ENCODE measurements around the gene LRFN4. TPM values are rescaled to one million over a fixed set of nuclear protein-coding genes. Genes with fewer than 3 reads are reported as not detected.
A peak's percentile ranks its signal among the peaks of the same experiment; 100 is the strongest.

Gene LRFN4
- total RNA-seq, 1 experiment from 2014 or later, result 77.1 TPM

GRCh38 chr11:66845143-66845875 is 11.6 kb upstream of the LRFN4 start:
- DNase-seq (ENCODE audit: low read depth), result no peak

GRCh38 chr11:66845876-66846212 is 11.0 kb upstream of the LRFN4 start:
- DNase-seq (ENCODE audit: low read depth), result no peak

DNA sequence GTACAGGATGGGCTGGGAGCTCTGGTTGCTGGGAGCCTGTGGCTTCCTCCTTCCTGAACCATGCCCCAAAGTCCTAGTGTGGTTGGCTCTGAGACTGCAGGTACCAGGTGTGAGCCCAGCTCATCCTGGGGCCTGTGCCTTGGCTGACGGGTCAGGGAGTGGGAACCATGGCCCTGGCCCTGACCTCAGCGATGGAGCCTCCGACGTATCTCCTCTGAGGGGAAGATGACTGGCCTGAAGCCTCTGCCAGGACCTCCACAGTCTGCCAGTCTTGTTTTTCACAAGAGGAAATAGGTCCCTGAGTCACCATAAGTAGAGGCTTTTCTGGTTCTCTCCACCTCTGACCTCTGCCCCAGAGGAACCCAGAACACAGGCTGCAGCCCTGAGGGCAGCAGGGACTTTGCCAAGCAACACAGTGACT is 10.2 kb upstream of the LRFN4 start:
- DNase-seq (ENCODE audit: low read depth), result no peak

DNA sequence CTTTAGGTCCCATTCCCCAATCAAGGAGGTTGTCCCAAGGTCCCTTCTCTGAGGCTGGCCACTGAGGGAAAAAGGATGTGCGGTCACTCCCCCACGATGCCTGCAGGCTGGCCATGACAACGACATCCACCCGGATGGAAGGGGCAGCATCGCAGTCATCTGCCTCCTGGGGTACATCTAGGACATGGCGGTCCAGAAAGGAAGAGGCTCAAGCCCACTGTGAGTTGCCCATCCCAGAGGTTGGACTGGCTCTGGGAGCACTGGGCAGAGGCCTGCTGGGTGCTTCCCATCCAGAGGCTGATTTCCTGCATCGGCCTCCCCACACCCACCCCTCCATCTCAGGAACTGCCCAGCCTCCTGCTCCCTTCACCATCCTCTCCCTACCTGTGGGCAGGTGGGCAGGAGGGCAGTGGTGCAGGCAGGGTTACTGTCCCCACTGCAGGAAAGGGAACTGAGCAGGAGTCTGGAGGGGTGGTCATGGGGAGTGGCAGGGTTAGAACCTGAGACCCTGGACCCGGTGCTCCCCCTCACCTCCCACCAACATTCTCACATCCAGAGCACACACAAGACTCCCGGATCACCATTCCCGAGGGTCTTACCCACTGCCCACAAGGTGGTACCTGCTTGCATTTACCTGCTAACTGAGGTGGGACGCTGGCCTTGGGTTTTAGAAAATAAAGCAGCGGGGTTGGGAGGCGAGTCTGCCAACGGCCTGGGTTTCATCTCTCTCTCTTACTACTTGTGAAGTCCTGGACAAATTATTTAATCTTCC is 9.2 kb upstream of the LRFN4 start:
- DNase-seq (ENCODE audit: low read depth), result no peak

DNA sequence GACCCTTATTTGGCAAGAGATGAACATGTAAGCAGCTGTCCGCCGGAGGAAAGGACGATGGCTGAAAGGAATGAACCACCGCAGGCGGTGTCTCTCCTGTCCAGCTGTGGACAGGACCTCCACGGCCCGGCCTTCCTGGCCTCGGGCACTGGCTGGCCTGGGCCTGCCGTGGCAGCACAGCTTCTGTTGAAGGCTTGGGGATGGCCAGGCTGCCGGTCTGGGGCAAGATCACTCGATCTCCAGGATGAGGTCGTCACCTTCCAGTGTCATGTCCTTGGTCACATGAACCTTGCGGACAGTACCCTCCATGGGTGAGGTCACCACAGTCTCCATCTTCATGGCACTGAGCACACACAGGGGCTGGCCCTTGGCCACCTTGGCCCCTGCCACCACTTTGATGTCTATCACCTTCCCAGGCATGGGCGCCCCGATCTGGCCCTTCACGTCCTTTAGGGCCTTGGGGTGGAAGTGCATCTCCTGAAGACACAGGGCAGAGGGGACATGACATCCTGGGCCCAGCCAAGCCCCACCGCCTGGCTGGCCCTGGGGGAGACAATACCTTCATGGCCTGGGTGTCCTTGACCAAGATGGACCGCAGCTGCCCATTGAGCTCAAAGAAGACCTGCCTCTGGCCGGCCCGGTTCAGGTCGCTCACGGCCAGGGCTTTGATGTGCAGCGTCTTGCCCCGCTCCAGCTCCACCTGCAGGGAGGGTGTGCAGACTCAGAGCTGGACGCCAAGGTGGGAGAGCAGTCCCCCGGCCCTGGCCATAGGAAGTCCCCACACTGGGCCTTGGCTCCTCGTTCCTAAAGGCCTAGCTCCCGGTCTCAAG is 8.0 kb upstream of the LRFN4 start:
- DNase-seq (ENCODE audit: low read depth), result no peak

DNA sequence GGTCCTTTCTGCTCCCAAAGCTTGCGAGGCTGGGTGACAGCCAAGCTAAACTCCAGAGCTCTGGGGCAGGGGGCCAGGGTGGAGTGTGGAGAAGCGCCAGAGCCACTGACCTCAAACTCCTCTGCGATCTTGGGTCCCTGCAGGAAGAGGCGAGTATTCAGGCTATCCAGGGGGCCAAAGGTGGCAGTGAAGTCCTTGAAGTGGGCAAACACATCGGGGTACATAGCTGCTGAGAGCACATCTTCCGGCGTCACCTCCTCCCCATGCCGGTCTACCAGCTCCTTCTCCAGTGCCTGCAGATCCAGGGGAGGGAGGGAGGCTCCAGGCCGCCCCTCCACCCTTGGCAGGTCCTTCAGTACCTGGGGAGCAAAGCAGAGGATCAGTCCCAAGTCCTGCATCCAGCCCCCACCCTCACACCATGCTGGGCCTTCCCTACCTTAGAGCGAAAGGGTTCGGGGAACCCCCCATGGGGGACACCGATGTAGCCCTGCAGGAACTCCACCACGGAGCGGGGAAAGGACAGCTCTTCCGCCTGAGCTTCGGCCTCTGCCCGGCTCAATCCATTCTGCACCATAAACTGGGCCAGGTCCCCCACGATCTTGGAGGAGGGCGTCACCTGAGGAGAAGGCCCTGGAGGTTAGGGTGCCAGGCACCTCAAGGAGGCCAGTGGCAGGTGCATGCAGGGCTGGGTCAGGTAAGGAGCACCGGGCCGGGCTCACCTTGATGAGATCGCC is 7.2 kb upstream of the LRFN4 start:
- no peak for DNase-seq (ENCODE audit: low read depth)

GRCh38 chr11:66850235-66850587 is 6.7 kb upstream of the LRFN4 start:
- DNase-seq (ENCODE audit: low read depth), result no peak

GRCh38 chr11:66850588-66851238 is 6.2 kb upstream of the LRFN4 start:
- DNase-seq (ENCODE audit: low read depth), result no peak

DNA sequence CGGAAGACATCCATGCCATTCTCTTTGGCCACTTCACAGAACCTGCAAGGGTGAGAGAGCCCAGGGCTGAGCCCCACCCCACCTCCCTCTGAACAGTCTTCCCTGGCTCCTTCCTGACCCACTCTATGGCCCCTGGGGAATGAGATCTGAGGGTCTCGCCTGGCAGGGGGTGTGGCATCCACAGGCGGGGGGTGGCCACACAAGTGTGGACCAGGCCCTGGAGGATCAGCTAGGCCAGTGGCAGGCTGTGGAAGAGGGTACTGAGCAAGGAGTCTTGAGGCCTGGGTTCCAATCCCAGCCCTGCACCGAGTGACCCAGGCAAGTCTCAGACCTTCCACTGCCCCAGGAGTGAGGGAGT is 5.6 kb upstream of the LRFN4 start:
- no peak for DNase-seq (ENCODE audit: low read depth)

- DNase-seq (ENCODE audit: low read depth), result no peak
Measured at GRCh38 chr11:66851698-66852465, 5.0 kb upstream of the LRFN4 start.

DNA sequence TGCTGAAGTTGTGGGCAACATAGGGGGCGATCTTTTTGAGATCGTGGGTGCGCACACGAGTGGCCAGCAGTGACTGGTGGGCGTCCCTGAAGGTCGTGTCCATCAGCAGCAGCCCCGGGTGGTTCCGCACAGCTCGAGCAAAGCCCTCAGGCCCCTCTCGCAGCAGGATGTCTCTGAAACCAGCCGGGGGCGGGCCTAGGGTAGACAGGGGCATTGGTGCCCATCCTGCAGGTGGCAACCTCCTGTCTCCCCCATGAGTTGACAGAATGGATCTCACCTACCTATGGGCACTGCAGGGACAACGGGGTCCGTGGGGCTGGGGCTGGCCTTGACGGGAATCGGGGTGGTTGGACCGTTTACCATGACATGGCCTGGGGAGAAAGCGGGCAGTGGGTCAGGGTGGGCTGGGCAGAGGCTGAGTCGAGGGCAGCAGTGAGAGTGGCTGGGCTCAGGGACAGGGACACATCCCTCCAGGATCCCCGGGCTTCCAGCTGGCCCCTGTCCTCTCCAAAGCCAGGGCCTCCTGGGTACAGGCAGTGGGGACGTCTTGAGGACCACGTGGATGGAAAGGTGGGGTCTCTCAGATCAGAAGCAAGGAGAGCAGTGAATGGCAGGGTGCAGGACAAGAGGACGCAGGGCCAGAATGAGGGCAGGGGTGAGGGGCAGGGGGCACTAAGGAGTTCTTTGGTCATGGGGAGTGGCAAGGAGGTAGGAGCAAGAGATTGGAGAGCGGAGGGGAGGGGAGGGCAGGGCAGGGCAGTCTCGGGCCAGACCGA is 4.2 kb upstream of the LRFN4 start:
- DNase-seq (ENCODE audit: low read depth), result no peak

- DNase-seq (ENCODE audit: low read depth), result no peak
Measured at GRCh38 chr11:66853242-66854229, 3.3 kb upstream of the LRFN4 start.

GRCh38 chr11:66854231-66854661 is 2.6 kb upstream of the LRFN4 start:
- no peak for DNase-seq (ENCODE audit: low read depth)

- DNase-seq (ENCODE audit: low read depth), result no peak
Measured at GRCh38 chr11:66854729-66855211, 2.1 kb upstream of the LRFN4 start.

GRCh38 chr11:66855574-66856495 is 1.0 kb upstream of the LRFN4 start:
- DNase-seq (ENCODE audit: low read depth), result peak; percentile 89

DNA sequence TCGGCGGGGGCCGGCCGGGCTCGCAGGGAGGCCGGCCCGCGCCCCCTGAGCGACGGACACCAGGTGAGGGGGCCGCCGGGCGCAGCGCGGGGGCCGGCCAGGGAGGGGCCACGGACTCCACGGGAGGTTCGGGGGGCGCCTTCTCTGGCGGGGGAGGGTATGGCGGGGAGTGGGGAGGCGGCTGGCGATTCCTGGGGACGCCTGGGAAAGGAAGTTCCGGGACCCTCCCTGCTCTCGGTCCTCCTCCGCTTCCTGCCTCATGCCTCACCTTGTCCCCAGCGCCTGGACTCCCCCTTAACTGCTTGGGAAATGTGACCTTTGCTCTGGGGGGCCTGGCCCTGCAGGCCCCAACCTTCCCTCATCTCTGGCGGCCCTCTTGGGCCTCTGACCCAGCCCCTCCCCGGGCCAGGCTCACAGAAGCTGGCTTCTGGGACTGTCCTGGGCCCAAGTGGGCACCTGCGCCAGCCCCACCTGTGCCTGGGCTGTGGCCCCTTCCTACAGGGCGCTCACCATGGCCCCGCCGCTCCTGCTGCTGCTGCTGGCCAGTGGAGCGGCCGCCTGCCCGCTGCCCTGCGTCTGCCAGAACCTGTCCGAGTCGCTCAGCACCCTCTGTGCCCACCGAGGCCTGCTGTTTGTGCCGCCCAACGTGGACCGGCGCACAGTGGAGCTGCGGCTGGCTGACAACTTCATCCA is 516 bp downstream of the LRFN4 start:
- no peak for DNase-seq (ENCODE audit: low read depth)

GRCh38 chr11:66857927-66858185 is 992 bp downstream of the LRFN4 start:
- DNase-seq (ENCODE audit: low read depth), result no peak
